H1 (cell line): ENCODE results near the gene ENTREP1.
"Not testable (repeated sequence)": the region's sequence is repeated elsewhere in the genome, so short reads cannot be mapped to it uniquely, and the experiment has no call there.

ENCODE experiments used
- CBX5 ChIP-seq: fragments of 300-800, 300-1000 bp; sonication (generic); IDR thresholded peaks from 2 replicates; pipeline ENCODE4 v1.7.1; 2016; ENCODE audit warnings: antibody characterized with exemption, low read length, low read depth
- CHD1 ChIP-seq: IDR thresholded peaks from 2 replicates; pipeline ENCODE4 v1.6.1; 2012; ENCODE audit warnings: low read depth, low read length, improper control_type of control experiment
- CREB1 ChIP-seq: IDR thresholded peaks from 2 replicates; pipeline ENCODE4 v1.6.1; 2012; ENCODE audit warnings: inconsistent platforms
- FOSL1 ChIP-seq: IDR thresholded peaks from 2 replicates; pipeline ENCODE4 v1.6.1; 2011; ENCODE audit warnings: mild to moderate bottlenecking, low read depth, low read length, moderate library complexity; ENCODE audit not compliant: insufficient read depth
- GTF2F1 ChIP-seq: IDR thresholded peaks from 2 replicates; pipeline ENCODE4 v1.6.1; 2012; ENCODE audit warnings: low read depth, low read length, improper control_type of control experiment, borderline replicate concordance
- POLR2A ChIP-seq, 2 experiments: IDR thresholded peaks; 1 replicate in 1 of 2; 2 replicates in 1 of 2; pipeline ENCODE4 v1.6.1; 2011; ENCODE audit warnings: low read depth in 2 of 2, low read length in 2 of 2, mild to moderate bottlenecking in 2 of 2; ENCODE audit errors: control extremely low read depth in 1 of 2
- POU5F1 ChIP-seq: IDR thresholded peaks from 2 replicates; pipeline ENCODE4 v1.6.1; 2011; ENCODE audit warnings: low read depth, mild to moderate bottlenecking, low read length, moderate library complexity
- RAD21 ChIP-seq, 2 experiments: IDR thresholded peaks in 1 of 2; conservative IDR thresholded peaks in 1 of 2; 2 replicates each; pipeline ENCODE4 v1.6.1; 2011; ENCODE audit warnings: low read depth in 2 of 2, low read length in 2 of 2, improper control_type of control experiment in 1 of 2, inconsistent platforms in 1 of 2, mild to moderate bottlenecking in 1 of 2, moderate library complexity in 1 of 2
- RBBP5 ChIP-seq: IDR thresholded peaks from 2 replicates; pipeline ENCODE4 v1.7.1; 2012; ENCODE audit warnings: low read depth, mild to moderate bottlenecking, inconsistent platforms, low read length, moderate library complexity, borderline replicate concordance
- RFX5 ChIP-seq: IDR thresholded peaks from 2 replicates; pipeline ENCODE4 v1.6.1; 2011; ENCODE audit warnings: low read depth, low read length, improper control_type of control experiment, borderline replicate concordance
- SP2 ChIP-seq: IDR thresholded peaks from 2 replicates; pipeline ENCODE4 v1.6.1; 2012; ENCODE audit warnings: mild to moderate bottlenecking, low read length, inconsistent platforms
- TF ChIP-seq, protein P1 (sequence below), 3 experiments: IDR thresholded peaks; 1 replicate in 2 of 3; 2 replicates in 1 of 3; pipeline versions ENCODE4 v1.5.1 to v1.6.1; 2011; ENCODE audit warnings: low read length in 3 of 3, mild to moderate bottlenecking in 3 of 3, inconsistent platforms in 2 of 3, low read depth in 1 of 3, moderate library complexity in 1 of 3; ENCODE audit not compliant: insufficient read depth in 1 of 3; ENCODE audit errors: control extremely low read depth in 1 of 3

DNA sequence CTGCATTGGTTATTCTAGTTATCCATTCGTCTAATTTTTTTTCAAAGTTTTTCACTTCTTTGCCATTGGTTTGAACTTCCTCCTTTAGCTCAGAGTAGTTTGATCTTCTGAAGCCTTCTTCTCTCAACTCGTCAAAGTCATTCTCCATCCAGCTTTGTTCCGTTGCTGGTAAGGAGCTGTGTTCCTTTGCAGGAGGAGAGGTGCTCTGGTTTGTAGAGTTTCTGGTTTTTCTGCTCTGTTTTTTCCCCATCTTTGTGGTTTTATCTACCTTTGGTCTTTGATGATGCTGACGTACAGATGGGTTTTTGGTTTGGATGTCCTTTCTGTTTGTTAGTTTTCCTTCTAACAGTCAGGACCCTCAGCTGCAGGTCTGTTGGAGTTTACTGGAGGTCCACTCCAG, 114.6 kb downstream of the ENTREP1 start:
- not testable (repeated sequence) for TF ChIP-seq FOSL1; RFX5; POU5F1; CHD1; GTF2F1; POLR2A (IDR thresholded peaks at IDR 0.05; ENCODE audit: control extremely low read depth in 1 of 2, low read depth in 2 of 2, low read length in 2 of 2); SP2; CREB1; RBBP5; CBX5; RAD21 (IDR thresholded peaks at IDR 0.05 in 1 of 2, conservative IDR thresholded peaks at IDR 0.05 in 1 of 2; ENCODE audit: low read depth in 2 of 2, low read length in 2 of 2)
- TF ChIP-seq, protein P1, sequence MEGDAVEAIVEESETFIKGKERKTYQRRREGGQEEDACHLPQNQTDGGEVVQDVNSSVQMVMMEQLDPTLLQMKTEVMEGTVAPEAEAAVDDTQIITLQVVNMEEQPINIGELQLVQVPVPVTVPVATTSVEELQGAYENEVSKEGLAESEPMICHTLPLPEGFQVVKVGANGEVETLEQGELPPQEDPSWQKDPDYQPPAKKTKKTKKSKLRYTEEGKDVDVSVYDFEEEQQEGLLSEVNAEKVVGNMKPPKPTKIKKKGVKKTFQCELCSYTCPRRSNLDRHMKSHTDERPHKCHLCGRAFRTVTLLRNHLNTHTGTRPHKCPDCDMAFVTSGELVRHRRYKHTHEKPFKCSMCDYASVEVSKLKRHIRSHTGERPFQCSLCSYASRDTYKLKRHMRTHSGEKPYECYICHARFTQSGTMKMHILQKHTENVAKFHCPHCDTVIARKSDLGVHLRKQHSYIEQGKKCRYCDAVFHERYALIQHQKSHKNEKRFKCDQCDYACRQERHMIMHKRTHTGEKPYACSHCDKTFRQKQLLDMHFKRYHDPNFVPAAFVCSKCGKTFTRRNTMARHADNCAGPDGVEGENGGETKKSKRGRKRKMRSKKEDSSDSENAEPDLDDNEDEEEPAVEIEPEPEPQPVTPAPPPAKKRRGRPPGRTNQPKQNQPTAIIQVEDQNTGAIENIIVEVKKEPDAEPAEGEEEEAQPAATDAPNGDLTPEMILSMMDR (IDR thresholded peaks at IDR 0.05; ENCODE audit: control extremely low read depth in 1 of 3, insufficient read depth in 1 of 3, low read depth in 1 of 3, low read length in 3 of 3), result not testable (repeated sequence)
